ENCODE results near the gene OLFM1. TPM values are rescaled to one million over a fixed set of nuclear protein-coding genes. Genes with fewer than 3 reads are reported as not detected.

OLFM1 gene
- total and polyA plus RNA-seq, 2 experiments from 2014 or later, result 2.4 to 3.8 TPM

DNA sequence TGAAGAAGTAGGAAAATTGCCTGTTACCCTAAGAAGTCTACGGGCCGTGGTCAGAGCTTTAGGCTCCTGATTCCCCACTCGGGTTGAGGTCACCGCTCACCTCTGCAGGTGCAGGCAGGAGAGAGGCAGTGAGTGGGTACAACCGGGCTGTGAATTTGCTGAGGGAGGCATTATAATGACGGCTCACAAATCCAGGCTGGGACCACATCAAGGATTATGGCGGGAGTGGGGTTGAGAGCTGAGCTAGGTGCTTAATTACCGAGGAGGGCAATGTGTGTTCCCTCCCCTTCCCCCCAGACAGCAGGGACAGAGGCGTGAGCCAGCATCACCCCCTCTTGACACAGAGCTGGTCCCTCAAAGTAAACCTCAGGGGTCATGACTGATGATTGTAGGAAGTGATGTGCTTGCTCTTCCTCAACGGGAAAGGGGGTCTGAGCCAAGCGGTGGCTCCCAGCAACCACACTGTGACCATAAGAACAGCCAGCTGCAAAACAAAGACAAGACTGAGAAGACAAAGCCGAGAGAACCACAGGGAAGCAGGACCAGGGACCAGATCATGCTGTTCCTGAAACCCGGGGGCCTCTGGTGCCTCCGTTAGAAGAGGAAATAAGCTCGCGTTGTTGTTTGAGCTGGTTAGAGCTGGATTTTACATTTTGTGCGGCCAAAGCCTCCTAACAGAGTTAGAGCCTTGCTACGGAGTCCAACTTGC, 77.7 kb downstream of the OLFM1 start:
- TF ChIP-seq CTCF (IDR thresholded peaks at IDR 0.05; ENCODE audit: low read depth, low read length), result no peak
- Histone ChIP-seq H3K9me3 (ENCODE audit: low read depth) (no peaks in the 10 kb centered on the region), H3K27me3 (no peaks in the 10 kb centered on the region), H3K4me1 (ENCODE audit: low read depth) (no peaks in the 10 kb centered on the region), H3K4me3 (no peak overlapping the region), H3K27ac (no peak overlapping the region), H3K36me3 (no peaks in the 10 kb centered on the region)
- no peak for DNase-seq (ENCODE audit: low read depth in 1 of 2, low spot score in 1 of 2)

GRCh38 chr9:135165756-135166519, 78.5 kb downstream of the OLFM1 start:
- H3K36me3 ChIP-seq, result no peaks in the 10 kb centered on the region
- no peak for DNase-seq (ENCODE audit: low read depth in 1 of 2, low spot score in 1 of 2)
- H3K27ac ChIP-seq, result no peak overlapping the region
- no peaks in the 10 kb centered on the region for H3K4me1 ChIP-seq (ENCODE audit: low read depth)
- H3K27me3 ChIP-seq, result no peaks in the 10 kb centered on the region
- no peak for TF ChIP-seq CTCF (IDR thresholded peaks at IDR 0.05; ENCODE audit: low read depth, low read length)
- H3K4me3 ChIP-seq, result no peak overlapping the region
- no peaks in the 10 kb centered on the region for H3K9me3 ChIP-seq (ENCODE audit: low read depth)

DNA sequence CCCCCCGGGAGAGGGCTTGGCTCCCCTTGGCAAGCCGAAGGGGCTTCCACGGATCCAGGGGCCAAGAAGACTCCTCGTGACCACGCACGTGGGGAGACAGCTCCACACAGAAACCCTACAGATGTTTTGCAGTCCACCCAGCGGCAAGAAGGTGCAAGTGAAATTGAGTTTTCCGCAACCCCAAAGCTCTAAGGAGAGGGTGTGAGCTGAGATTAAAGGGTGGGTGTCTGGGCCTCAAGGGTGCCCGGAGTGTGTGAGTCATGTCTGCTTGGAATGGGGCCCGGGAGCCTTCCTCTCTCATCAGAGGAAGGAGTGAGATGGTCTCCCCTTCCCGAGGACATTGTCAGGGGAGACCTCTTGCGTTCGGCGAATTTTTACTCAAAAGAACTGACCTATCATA, 79.1 kb downstream of the OLFM1 start:
- H3K4me1 ChIP-seq (ENCODE audit: low read depth), result no peaks in the 10 kb centered on the region
- TF ChIP-seq CTCF (IDR thresholded peaks at IDR 0.05; ENCODE audit: low read depth, low read length), result no peak
- DNase-seq (ENCODE audit: low read depth in 1 of 2, low spot score in 1 of 2), result no peak
- H3K9me3 ChIP-seq (ENCODE audit: low read depth), result no peaks in the 10 kb centered on the region
- H3K27me3 ChIP-seq, result no peaks in the 10 kb centered on the region
- H3K27ac ChIP-seq, result no peak overlapping the region
- no peak overlapping the region for H3K4me3 ChIP-seq
- H3K36me3 ChIP-seq, result no peaks in the 10 kb centered on the region

- no peak for DNase-seq (ENCODE audit: low read depth in 1 of 2, low spot score in 1 of 2)
- no peak overlapping the region for H3K27ac ChIP-seq
- no peak overlapping the region for H3K4me3 ChIP-seq
- H3K36me3 ChIP-seq, result no peaks in the 10 kb centered on the region
- no peaks in the 10 kb centered on the region for H3K27me3 ChIP-seq
- no peaks in the 10 kb centered on the region for H3K4me1 ChIP-seq (ENCODE audit: low read depth)
- TF ChIP-seq CTCF (IDR thresholded peaks at IDR 0.05; ENCODE audit: low read depth, low read length), result no peak
- no peaks in the 10 kb centered on the region for H3K9me3 ChIP-seq (ENCODE audit: low read depth)
Measured at GRCh38 chr9:135167356-135167755, 79.9 kb downstream of the OLFM1 start.

- no peak overlapping the region for H3K27ac ChIP-seq
Measured at GRCh38 chr9:135167849-135168655, 80.6 kb downstream of the OLFM1 start.

More at GRCh38 chr9:135167849-135168655, 80.6 kb downstream of the OLFM1 start:
- Histone ChIP-seq H3K4me1 (ENCODE audit: low read depth) (no peaks in the 10 kb centered on the region), H3K36me3 (no peaks in the 10 kb centered on the region), H3K27me3 (no peaks in the 10 kb centered on the region), H3K4me3 (no peak overlapping the region), H3K9me3 (ENCODE audit: low read depth) (no peaks in the 10 kb centered on the region)
- no peak for TF ChIP-seq CTCF (IDR thresholded peaks at IDR 0.05; ENCODE audit: low read depth, low read length)
- DNase-seq (ENCODE audit: low read depth in 1 of 2, low spot score in 1 of 2), result no peak

Measured in cardiac muscle cell (in vitro differentiated cells and primary cell).